Peyer's patch (tissue), 4 donors: ENCODE results near the gene DENND1B. TPM values are rescaled to one million over a fixed set of nuclear protein-coding genes. Genes with fewer than 3 reads are reported as not detected.

Experiments
- DNase-seq, 3 donors: peaks; one replicate each; pipeline ENCODE4 v3.0.0-alpha.2; 2017 to 2019
- H3K27ac ChIP-seq, 4 donors: fragments of 200-600 bp; sonication (generic); one replicate each; pipeline ENCODE4 v1.5.1; 2016 to 2019
- H3K27me3 ChIP-seq, 2 donors: fragments of 200-600 bp; sonication (generic); one replicate each; pipeline ENCODE4 v1.5.1; 2019
- H3K36me3 ChIP-seq, 3 donors: fragments of 200-600 bp; sonication (generic); one replicate each; pipeline ENCODE4 v1.5.1; 2016 to 2019
- H3K4me1 ChIP-seq, 4 donors: fragments of 200-600 bp; sonication (generic); one replicate each; pipeline ENCODE4 v1.5.1; 2016 to 2019
- H3K4me3 ChIP-seq, 4 donors: fragments of 200-600 bp; sonication (generic); 1 replicate in 3 of 4; 2 replicates in 1 of 4; pipeline ENCODE4 v1.5.1; 2016 to 2019; ENCODE audit warnings: mild to moderate bottlenecking in 1 of 4
- H3K9me3 ChIP-seq, 4 donors: fragments of 200-600 bp; sonication (generic); one replicate each; pipeline ENCODE4 v1.5.1; 2016 to 2019; ENCODE audit warnings: mild to moderate bottlenecking in 1 of 4
- POLR2A ChIP-seq, 2 donors: fragments of 450-650 bp; IDR thresholded peaks; one replicate each; pipeline ENCODE4 v1.5.1; 2017; ENCODE audit warnings: antibody characterized with exemption in 2 of 2, mild to moderate bottlenecking in 2 of 2, moderate library complexity in 2 of 2
- total RNA-seq, 4 donors: library from RNA; depleted of rRNA; stranded (reverse); fragments of >200 nt; gene quantifications; one replicate each; pipeline ENCODE4 v1.1.0, GENCODE V29; 2016
- TF ChIP-seq, protein P1 (sequence below), 6 experiments: fragments of 450-650 bp in 4 of 6; fragments of 200-600 bp in 2 of 6; sonication (generic) in 1 of 6; IDR thresholded peaks; one replicate each; pipeline ENCODE4 v1.5.1; 2017 to 2019; ENCODE audit warnings: antibody characterized with exemption in 6 of 6, mild to moderate bottlenecking in 3 of 6, moderate library complexity in 1 of 6

Gene DENND1B
- total RNA-seq, 4 donors from 2014 or later = 46.2 to 84.2 (median 69.3) TPM

DNA sequence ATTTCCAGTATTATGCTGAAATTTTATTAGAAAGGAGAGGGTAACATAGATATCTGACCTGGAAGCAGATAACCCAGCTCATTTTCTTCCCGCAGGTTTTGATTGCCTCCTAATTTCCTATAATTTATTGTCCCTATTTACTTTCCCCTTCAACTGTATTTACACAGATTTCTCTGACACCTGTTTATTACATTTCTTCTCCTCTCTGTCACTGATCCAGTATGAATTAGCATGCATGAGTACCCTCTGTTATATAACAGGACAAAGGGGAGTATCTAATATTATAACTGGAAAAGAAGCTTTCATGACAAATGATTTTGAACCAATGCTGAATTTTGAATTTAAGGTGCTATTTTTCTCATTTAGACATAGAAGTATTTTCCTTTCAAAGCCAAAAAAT, 37.4 kb downstream of the DENND1B start:
- H3K9me3 ChIP-seq = no peaks in the 10 kb centered on the region

DNA sequence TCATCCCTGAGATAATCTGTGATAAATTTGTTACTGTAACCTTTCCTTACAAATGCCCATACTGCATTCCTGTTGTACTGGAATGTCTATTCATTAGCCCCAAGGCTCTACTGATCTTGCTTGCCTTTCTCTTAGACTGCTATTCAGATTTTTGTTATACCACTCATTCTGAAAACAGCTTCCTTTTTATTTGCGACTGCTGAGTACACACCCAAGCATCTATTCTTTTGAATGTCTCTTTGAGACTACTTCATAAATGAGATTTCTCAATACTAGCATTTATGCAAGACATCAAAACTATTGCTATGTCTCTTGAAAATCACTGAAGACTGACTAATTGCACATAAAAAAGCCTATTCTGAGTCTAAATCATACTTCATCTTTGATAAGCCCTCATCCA, 38.6 kb downstream of the DENND1B start:
- Histone ChIP-seq H3K9me3 (no peaks in the 10 kb centered on the region), H3K36me3 (no peaks in the 10 kb centered on the region), H3K27me3 (no peaks in the 10 kb centered on the region), H3K27ac (no peak overlapping the region), H3K4me3 (no peak overlapping the region), H3K4me1 (no peaks in the 10 kb centered on the region)
- DNase-seq = no peak
- no peak for TF ChIP-seq POLR2A (IDR thresholded peaks at IDR 0.05)
- TF ChIP-seq, protein P1, sequence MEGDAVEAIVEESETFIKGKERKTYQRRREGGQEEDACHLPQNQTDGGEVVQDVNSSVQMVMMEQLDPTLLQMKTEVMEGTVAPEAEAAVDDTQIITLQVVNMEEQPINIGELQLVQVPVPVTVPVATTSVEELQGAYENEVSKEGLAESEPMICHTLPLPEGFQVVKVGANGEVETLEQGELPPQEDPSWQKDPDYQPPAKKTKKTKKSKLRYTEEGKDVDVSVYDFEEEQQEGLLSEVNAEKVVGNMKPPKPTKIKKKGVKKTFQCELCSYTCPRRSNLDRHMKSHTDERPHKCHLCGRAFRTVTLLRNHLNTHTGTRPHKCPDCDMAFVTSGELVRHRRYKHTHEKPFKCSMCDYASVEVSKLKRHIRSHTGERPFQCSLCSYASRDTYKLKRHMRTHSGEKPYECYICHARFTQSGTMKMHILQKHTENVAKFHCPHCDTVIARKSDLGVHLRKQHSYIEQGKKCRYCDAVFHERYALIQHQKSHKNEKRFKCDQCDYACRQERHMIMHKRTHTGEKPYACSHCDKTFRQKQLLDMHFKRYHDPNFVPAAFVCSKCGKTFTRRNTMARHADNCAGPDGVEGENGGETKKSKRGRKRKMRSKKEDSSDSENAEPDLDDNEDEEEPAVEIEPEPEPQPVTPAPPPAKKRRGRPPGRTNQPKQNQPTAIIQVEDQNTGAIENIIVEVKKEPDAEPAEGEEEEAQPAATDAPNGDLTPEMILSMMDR (IDR thresholded peaks at IDR 0.05) = no peak

More for the DNA sequence above, 37.4 kb downstream of the DENND1B start:
- Histone ChIP-seq H3K27ac (no peak overlapping the region), H3K4me1 (peaks cover 0 to 4% (median 0%) of the 10 kb centered on the region in 4 donors), H3K27me3 (no peaks in the 10 kb centered on the region), H3K36me3 (no peaks in the 10 kb centered on the region), H3K4me3 (no peak overlapping the region)
- no peak for DNase-seq
- no peak for TF ChIP-seq POLR2A (IDR thresholded peaks at IDR 0.05)
- TF ChIP-seq, protein P1 (IDR thresholded peaks at IDR 0.05) = no peak

DNA sequence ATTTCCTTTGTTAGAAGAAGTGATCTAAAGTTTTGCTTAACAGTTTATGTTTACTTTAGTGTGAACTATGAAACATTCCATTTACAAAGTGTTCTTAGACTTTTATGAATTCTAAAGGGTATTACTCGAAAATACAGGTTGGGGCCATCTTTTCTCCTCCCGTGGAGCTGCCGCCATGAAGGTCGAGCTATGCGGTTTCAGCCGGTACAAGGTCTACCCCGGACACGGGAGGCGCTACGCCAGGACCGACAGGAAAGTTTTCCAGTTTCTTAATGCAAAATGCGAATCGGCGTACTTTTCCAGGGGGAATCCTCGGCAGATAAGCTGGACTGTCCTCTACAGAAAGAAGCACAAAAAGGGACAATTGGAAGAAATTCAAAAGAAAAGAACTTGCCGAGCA, 39.8 kb downstream of the DENND1B start:
- H3K27me3 ChIP-seq = no peaks in the 10 kb centered on the region
- no peaks in the 10 kb centered on the region for H3K4me1 ChIP-seq
- H3K36me3 ChIP-seq = no peaks in the 10 kb centered on the region
- no peak for DNase-seq
- H3K4me3 ChIP-seq = no peak overlapping the region
- H3K27ac ChIP-seq = no peak overlapping the region
- TF ChIP-seq, protein P1 (IDR thresholded peaks at IDR 0.05) = no peak
- no peak for TF ChIP-seq POLR2A (IDR thresholded peaks at IDR 0.05)
- H3K9me3 ChIP-seq = no peaks in the 10 kb centered on the region

DNA sequence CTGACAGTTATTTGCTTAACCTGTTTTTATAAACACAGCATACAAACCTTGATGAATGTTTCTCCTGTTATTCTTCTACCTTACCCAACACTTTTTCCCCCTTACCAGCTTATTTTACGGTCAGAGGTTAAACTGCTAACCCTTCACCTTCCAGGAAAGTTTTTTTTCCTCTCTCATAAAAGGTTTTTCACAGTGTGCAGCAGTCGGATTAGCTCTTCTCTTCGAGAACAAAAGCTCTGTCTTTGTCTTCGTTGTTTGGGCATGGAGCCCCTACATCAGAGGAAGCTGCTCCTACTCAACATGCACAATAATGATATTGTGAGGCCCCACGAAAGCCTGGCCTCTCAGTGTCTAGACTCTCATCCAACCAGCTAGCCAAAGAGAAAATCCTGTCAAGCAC, 42.0 kb downstream of the DENND1B start:
- Histone ChIP-seq H3K27ac (no peak overlapping the region), H3K36me3 (no peaks in the 10 kb centered on the region), H3K9me3 (no peaks in the 10 kb centered on the region), H3K27me3 (no peaks in the 10 kb centered on the region), H3K4me1 (no peaks in the 10 kb centered on the region), H3K4me3 (no peak overlapping the region)
- no peak for TF ChIP-seq POLR2A (IDR thresholded peaks at IDR 0.05)
- TF ChIP-seq, protein P1 (IDR thresholded peaks at IDR 0.05) = no peak
- no peak for DNase-seq

DNA sequence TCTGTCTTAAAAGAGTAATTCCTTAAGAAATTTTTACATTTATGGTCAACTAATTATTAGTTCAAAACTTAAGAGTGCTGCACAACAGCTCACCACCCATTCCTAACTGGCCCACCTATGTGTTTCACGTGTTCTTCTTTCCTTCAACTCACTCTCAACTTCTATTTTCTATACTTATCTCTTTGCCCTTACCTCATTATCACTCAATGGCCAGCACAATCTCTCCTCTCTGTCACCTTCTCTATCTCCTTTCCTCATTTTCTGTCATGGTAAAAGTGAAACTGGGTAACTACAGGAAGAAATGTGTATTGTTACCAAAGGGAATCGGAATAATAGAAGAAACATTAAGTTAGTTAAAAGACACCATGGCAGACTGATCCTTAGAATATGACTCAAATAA, 43.1 kb downstream of the DENND1B start:
- Histone ChIP-seq H3K27ac (no peak overlapping the region), H3K27me3 (no peaks in the 10 kb centered on the region), H3K4me3 (no peak overlapping the region), H3K9me3 (no peaks in the 10 kb centered on the region), H3K4me1 (no peaks in the 10 kb centered on the region), H3K36me3 (no peaks in the 10 kb centered on the region)
- TF ChIP-seq, protein P1 (IDR thresholded peaks at IDR 0.05) = no peak
- no peak for TF ChIP-seq POLR2A (IDR thresholded peaks at IDR 0.05)
- DNase-seq = no peak

DNA sequence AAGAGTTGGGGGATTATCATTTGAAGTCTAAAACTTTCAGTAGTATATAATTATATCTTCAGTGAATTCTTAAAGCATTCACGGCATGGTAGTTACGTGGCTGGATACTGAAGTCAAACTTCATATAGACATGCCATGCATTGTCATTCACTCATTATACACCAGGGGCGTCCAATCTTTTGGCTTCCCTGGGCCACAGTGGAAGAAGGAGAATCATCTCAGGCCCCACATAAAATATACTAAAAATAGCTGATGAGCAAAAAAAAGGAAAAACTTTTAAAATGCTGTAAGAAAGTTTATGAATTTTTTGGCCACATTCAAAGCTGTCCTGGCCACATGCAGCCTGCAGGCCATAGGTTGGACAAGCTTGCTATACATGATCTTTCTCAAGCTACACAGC, 43.8 kb downstream of the DENND1B start:
- Histone ChIP-seq H3K4me3 (no peak overlapping the region), H3K36me3 (no peaks in the 10 kb centered on the region), H3K27ac (no peak overlapping the region), H3K4me1 (no peaks in the 10 kb centered on the region), H3K27me3 (no peaks in the 10 kb centered on the region), H3K9me3 (no peaks in the 10 kb centered on the region)
- TF ChIP-seq, protein P1 (IDR thresholded peaks at IDR 0.05) = peak in 1 of 6 experiments; percentile 8
- TF ChIP-seq POLR2A (IDR thresholded peaks at IDR 0.05) = no peak
- no peak for DNase-seq
